GM13977 (cell line): Measurements from ENCODE around the gene PARD3.

Experiments used
- DNase-seq: peaks from one replicate; pipeline ENCODE4 v3.0.0; 2012; ENCODE audit warnings: low spot score
- in situ Hi-C: fragments of 300-500 bp; cut with MboI; formaldehyde crosslinking; loops from one replicate; pipeline ENCODE4 v1.12.0; 2022; ENCODE audit warnings: low sequenced_read_pairs, low pct_unique_long_range_greater_than_20kb, mixed read lengths, inconsistent platforms; ENCODE audit not compliant: unreplicated experiment
- TF ChIP-seq, protein P1 (sequence below): IDR thresholded peaks from 2 replicates; pipeline ENCODE4 v1.5.1; 2012; ENCODE audit warnings: mild to moderate bottlenecking, control low read depth; ENCODE audit not compliant: insufficient read depth; ENCODE audit errors: extremely low read depth, missing control alignments

PARD3 gene

DNA sequence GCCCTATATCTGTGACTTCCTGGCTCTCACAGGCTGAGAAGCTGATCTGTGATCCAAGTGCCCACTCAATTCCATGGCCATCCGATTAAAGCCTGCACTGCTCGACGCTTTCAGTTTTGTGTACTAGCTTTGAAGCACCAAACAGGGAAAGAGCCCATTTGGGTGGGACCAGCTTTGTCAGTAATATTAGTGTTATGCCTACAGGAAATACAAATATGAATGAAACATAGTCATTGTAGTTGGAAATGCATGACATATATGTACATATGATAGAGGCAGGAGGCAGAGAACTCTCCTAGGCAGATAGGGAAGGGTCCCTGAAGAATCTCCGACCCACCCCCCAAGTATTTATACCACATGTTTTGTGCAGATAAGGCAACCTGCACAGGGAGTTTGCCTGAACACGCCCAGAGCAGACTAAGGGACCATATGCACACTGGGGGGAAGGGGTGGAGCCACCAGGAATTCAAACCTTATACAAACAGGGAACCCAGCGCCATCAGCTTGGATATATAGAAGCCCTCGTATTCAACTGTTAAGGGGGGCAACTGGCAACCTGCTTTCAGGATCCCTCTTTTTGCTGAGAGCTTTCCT, 653.2 kb downstream of the PARD3 start:
- TF ChIP-seq, protein P1, sequence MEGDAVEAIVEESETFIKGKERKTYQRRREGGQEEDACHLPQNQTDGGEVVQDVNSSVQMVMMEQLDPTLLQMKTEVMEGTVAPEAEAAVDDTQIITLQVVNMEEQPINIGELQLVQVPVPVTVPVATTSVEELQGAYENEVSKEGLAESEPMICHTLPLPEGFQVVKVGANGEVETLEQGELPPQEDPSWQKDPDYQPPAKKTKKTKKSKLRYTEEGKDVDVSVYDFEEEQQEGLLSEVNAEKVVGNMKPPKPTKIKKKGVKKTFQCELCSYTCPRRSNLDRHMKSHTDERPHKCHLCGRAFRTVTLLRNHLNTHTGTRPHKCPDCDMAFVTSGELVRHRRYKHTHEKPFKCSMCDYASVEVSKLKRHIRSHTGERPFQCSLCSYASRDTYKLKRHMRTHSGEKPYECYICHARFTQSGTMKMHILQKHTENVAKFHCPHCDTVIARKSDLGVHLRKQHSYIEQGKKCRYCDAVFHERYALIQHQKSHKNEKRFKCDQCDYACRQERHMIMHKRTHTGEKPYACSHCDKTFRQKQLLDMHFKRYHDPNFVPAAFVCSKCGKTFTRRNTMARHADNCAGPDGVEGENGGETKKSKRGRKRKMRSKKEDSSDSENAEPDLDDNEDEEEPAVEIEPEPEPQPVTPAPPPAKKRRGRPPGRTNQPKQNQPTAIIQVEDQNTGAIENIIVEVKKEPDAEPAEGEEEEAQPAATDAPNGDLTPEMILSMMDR: no peak
- DNase-seq: no peak
- in situ Hi-C loops: no loop called here

DNA sequence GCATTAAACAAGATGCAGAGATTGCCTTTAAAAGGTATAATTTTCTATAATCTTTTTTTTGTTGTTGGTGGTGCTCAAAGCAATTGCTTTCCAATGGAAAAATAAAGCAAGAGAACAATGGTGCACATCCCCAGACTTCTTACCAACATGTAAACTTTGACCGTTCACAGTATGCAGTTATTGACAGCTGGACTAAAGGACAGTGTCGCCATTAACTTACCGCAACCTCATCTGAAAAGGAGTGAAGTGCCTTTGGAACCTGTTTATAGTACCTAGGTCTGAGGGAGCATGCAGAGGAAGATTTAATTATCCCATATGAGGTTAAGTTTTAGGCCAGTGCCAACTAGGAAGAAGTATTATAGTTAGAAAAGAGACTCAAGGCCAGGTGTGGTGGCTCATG, 654.5 kb downstream of the PARD3 start:
- no peak for DNase-seq
- in situ Hi-C loops: no loop called here
- TF ChIP-seq, protein P1: no peak

DNA sequence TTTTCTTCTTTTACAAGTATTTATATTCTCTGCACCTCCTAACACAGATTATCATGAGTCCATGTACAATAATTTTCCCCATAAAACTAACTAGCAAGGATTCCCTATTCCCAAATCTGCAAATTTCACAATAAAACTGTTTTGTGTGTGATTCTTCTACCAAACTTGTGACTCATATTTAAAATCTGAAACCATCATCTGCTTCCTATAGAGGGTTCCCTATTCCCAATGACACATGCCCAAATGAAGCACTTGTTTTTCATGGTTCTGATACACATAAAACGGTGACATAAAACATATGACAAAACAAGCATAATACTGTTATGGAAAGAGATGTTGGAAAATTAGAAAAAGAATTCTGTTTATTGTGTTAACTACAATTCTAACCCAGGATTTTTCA, 657.6 kb downstream of the PARD3 start:
- in situ Hi-C loops: no loop called here
- DNase-seq: no peak
- TF ChIP-seq, protein P1: no peak

DNA sequence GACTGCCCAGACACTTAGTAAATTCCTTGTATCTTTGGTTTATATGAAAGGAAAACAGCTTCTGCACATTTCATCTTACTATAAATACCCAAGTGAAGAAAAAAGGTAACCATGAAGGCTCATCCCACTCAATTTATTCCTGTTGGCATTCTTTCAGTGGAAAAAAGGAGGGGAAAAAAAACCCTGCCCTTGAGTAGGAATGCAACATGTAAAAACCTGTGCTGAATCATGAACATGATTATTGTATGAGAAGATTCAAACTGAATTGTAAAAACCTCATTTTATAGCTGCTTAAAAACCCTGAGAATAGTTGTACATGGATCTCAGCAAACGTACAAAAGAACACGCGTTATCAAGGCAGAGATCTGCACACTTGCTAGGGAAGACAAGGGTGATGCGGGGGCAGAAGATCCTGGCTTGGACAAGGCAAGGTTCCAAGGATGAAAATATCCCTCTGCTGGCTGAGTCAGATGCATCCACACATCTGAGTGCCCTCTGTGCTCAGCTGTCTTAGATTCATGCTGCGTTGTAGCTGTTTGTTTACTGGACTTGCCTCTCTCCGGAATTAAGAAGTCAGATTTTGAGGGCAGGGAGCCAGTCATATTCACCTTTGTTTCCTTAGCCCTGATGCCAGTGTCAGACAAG, 658.2 kb downstream of the PARD3 start:
- no peak for DNase-seq
- TF ChIP-seq, protein P1: no peak
- in situ Hi-C loops: no loop called here

DNA sequence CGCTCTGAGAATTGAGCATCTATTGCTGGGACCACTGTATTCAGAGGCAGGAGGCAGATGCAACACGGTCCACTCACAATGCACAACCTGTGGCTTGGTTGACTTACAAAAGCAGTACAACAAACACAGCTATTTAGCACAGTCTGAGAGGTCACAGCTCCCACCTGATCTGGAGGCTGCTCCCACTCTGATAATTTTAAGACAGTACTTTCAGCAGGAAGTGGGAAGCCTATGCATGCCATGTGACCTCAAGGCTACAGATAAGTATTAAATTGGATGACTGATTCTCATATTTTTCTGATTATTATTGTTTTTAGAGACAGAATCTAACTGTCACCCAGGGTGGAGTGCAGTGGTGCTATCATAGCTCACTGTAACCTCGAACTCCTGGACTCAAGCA, 659.3 kb downstream of the PARD3 start:
- TF ChIP-seq, protein P1: no peak
- in situ Hi-C loops: no loop called here
- no peak for DNase-seq

DNA sequence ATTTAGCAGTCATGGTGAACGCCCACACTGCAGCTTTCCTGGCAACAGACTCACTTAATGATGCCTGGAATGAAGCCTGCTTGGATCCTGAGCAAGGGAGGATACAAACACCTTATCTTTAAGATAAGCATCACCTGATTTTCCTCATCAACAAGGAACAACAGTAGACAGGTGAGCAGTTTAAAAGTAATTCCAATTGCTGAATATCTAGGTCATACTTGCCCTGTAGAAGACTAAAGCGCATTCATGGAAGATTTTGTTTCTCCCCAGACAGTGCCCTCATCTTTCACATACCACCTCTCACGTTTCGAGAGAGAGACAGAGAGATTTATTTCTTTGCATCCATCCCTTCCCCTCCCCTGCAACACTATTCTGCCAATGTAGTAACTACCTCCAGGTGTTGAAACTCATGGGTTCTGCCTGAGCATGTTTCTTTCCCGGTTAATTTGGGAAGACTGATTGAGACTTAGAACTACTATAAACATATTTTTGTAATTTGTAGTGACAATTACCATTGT, 660.7 kb downstream of the PARD3 start:
- in situ Hi-C loops: no loop called here
- TF ChIP-seq, protein P1: no peak
- DNase-seq: no peak
